Hematopoietic multipotent progenitor cell (in vitro differentiated cells): ENCODE measurements around the gene TEKT4. TPM values are rescaled to one million over a fixed set of nuclear protein-coding genes. Genes with fewer than 3 reads are reported as not detected.
"Not testable (repeated sequence)": the region's sequence is repeated elsewhere in the genome, so short reads cannot be mapped to it uniquely, and the experiment has no call there.

Experiments used
- DNase-seq, 3 donors: peaks; one replicate each; pipeline ENCODE4 v3.0.0-alpha.2; 2011 to 2015; ENCODE audit warnings: low read depth in 2 of 3, low spot score in 2 of 3
- total RNA-seq: library from RNA; depleted of rRNA; stranded (reverse); fragments of >200 nt; gene quantifications from one replicate; pipeline ENCODE4 v1.2.3, GENCODE V29; 2012

The TEKT4 gene
- total RNA-seq: not detected

- DNase-seq: no peak
Measured at GRCh38 chr2:94871226-94872087, at the start of gene TEKT4. Gene TEKT4 (plus strand): TSS chr2:94871430. CDS start chr2:94871580, 150 bp downstream.

GRCh38 chr2:94839224-94839623 lies 32.0 kb upstream of the TEKT4 start:
- not testable (repeated sequence) for DNase-seq

GRCh38 chr2:94856856-94857255 lies 14.4 kb upstream of the TEKT4 start:
- DNase-seq: not testable (repeated sequence)

- peak in 2 of 3 donors; percentile 24 to 34 for DNase-seq
Measured at GRCh38 chr2:94857367-94858162, 13.7 kb upstream of the TEKT4 start.

GRCh38 chr2:94858163-94858888 lies 12.9 kb upstream of the TEKT4 start:
- not testable (repeated sequence) for DNase-seq

- no peak for DNase-seq
Measured at GRCh38 chr2:94861308-94862152, 9.7 kb upstream of the TEKT4 start.

- DNase-seq: not testable (repeated sequence)
Measured at GRCh38 chr2:94862903-94863302, 8.3 kb upstream of the TEKT4 start.

GRCh38 chr2:94869131-94869530 lies 2.1 kb upstream of the TEKT4 start:
- no peak for DNase-seq

GRCh38 chr2:94869552-94870439 lies 1.4 kb upstream of the TEKT4 start:
- DNase-seq: no peak

GRCh38 chr2:94870440-94871225 lies 597 bp upstream of the TEKT4 start:
- peak in 2 of 3 donors; percentile 16 to 38 for DNase-seq

- no peak for DNase-seq
Measured at GRCh38 chr2:94872088-94872618, 923 bp downstream of the TEKT4 start.

GRCh38 chr2:94872676-94873361 lies 1.6 kb downstream of the TEKT4 start:
- no peak for DNase-seq

GRCh38 chr2:94873362-94874276 lies 2.4 kb downstream of the TEKT4 start:
- DNase-seq: no peak

GRCh38 chr2:94874277-94874997 lies 3.2 kb downstream of the TEKT4 start:
- peak in 2 of 3 donors; percentile 52 to 70 for DNase-seq

GRCh38 chr2:94875064-94875819 lies 4.0 kb downstream of the TEKT4 start:
- no peak for DNase-seq
